22Rv1 (cell line): ENCODE measurements around the gene PTK6.

Experiments used
- H3K27ac ChIP-seq: fragments of 450-650 bp; 2 replicates; pipeline ENCODE4 v1.5.1; 2017
- CTCF ChIP-seq: fragments of 450-650 bp; IDR thresholded peaks from 2 replicates; pipeline ENCODE4 v1.5.1; 2017; ENCODE audit warnings: mild to moderate bottlenecking
- ZFX ChIP-seq: fragments of 450-650 bp; IDR thresholded peaks from 2 replicates; pipeline ENCODE4 v1.6.1; 2017; ENCODE audit warnings: antibody characterized with exemption, borderline replicate concordance

Gene PTK6

GRCh38 chr20:63483834-63484233 is 53.3 kb downstream of the PTK6 start:
- TF ChIP-seq ZFX (no peak), CTCF (0 out of 2 replicates have a peak, but pooled peaks have one; percentile 12)
- no peak overlapping the region for H3K27ac ChIP-seq

DNA sequence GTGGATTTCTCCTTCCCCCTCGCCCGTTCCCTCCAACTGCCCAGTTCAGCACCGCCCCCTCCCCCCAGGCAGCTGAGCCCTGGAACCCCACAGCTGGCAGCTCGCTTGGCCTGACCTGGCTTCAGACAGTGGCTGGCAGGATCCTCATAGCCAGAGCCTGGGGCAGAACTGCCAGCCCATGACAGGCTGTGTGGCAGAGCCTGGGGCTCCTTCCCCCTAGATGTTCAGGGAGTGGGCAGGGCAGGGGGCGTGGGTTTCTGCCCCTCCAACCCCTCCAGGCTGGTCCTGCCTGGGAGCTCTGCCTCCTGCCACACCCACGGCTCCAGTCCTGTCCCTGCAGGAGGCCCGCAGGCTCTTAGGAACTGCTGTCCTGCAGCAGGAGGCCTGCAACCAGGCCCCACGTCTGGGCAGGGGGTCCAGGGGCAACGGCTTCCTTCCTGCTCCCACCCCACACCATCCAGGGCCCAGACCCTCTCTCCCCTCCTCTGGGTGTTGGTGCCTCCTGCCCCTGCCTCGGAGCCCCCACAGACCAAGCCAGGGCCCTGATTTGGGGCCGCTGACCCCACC is 55.1 kb downstream of the PTK6 start:
- H3K27ac ChIP-seq = no peak overlapping the region
- TF ChIP-seq CTCF (no peak), ZFX (no peak)

GRCh38 chr20:63481503-63481902 is 55.7 kb downstream of the PTK6 start:
- TF ChIP-seq ZFX (no peak), CTCF (no peak)
- H3K27ac ChIP-seq = no peak overlapping the region

- H3K27ac ChIP-seq = peak overlapping the region; percentile 30; the same call in 1 of the 2 replicates
Measured at GRCh38 chr20:63479695-63480419, 57.3 kb downstream of the PTK6 start.

DNA sequence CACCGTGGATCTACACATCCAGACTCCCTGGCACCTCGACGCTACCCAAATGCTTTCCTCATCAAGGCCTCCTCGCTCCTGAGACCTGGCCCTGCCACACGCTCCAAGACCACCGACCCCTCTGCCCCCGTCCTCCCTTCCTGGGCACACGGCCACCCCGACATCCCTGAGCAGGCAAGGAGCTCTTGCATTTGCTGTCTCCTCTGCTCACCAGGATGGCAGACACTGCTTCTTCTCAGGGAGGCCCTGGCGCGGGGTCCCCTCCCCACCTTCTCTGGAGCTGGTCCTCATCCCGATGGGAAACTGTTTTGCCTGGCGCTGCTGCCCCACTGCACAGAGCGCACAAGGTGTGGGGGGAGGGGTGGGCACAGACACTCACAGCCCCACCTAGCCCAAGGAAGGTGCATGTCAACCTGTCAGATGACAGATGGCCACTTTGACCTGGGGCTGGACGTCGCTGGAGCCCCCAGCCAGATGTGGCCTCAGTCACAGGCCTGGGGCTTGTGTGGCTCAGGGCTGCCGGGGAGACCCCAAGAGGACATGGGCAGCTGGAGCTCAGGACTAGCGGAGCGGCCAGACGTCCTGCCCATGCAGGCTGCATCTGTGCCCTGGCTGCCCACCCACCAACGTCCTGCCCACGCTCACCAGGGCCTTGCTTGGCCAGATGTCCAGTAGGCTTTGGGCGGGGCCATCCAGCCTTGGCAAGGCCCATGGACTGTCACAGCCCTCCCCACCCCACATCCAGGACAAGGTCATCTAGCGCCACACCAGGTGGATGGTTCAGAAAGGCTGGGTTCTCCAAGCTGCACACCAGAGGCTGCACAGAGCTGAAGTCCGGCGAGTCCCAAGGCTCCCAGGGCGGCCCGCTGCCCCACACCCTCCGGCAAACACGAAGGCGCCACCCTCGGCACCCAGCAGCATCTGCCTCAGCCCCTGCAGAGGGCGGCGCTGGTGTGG is 58.6 kb downstream of the PTK6 start:
- no peak overlapping the region for H3K27ac ChIP-seq
- TF ChIP-seq CTCF (peak; percentile 22; the same call in 1 of the 2 replicates), ZFX (no peak)
